ENCODE results near the gene ACOX3. TPM values are rescaled to one million over a fixed set of nuclear protein-coding genes. Genes with fewer than 3 reads are reported as not detected.

The ACOX3 gene
- total and polyA plus RNA-seq, 2 of the 8 experiments (the other 6 are each of a cell fraction or from before 2014, with no cell fraction given) = 2.5 to 9.9 TPM

DNA sequence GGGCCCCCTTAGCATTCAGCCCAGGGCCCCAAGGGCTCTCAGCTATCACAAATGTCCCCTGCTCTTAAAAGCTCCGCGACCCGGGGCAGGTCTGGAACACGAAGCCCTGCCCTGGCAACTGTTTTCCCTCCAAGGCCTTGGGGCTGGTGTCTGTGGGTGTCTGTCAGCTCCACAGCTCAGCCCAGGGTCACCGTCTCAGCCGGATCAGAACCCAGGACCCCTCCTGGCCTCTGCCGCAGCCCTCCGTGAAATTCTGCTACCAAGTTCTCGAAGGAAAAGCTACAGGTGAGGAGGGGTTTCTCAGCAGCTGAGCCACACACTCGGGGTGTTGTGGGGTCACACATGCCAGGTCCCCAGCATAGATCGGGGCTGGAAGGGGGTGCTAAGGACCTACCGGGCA is 61.2 kb downstream of the ACOX3 start:
- no peak overlapping the region for H2BK120ac ChIP-seq (replicated peaks; ENCODE audit: low read depth, low read length)
- no peak overlapping the region for H3K14ac ChIP-seq (ENCODE audit: insufficient read length)
- no peak overlapping the region for H3K4me3 ChIP-seq (ENCODE audit: extremely low read depth in 1 of 4, insufficient read depth in 2 of 4, low read depth in 3 of 4, low read length in 4 of 4)
- H2AFZ ChIP-seq (ENCODE audit: low read length) = no peak overlapping the region
- H3K27me3 ChIP-seq (replicated peaks in 1 of 4; ENCODE audit: control insufficient read depth in 3 of 4, extremely low read depth in 1 of 4, insufficient read depth in 3 of 4, low read length in 3 of 4) = no peaks in the 10 kb centered on the region
- H3K4ac ChIP-seq (replicated peaks; ENCODE audit: insufficient read length, low read depth, low read length) = no peak overlapping the region
- no peak for FAIRE-seq
- no peak overlapping the region for H4K8ac ChIP-seq (ENCODE audit: extremely low read depth, insufficient read depth, low read length)
- no peak overlapping the region for H2BK15ac ChIP-seq (ENCODE audit: low read length)
- H3K36me3 ChIP-seq (ENCODE audit: control insufficient read depth in 2 of 4, insufficient read depth in 4 of 4, low read length in 3 of 4) = no peaks in the 10 kb centered on the region
- H3K9ac ChIP-seq (replicated peaks in 1 of 4; ENCODE audit: extremely low read depth in 1 of 4, low read depth in 3 of 4, low read length in 3 of 4) = no peak overlapping the region
- no peak for DNase-seq (ENCODE audit: low read depth in 1 of 2, low spot score in 2 of 2)
- no peak overlapping the region for H3K56ac ChIP-seq (replicated peaks; ENCODE audit: insufficient read length, low read depth, low read length)
- H2AK5ac ChIP-seq (ENCODE audit: low read depth, low read length) = no peak overlapping the region
- H3K9me3 ChIP-seq (ENCODE audit: insufficient read depth in 2 of 2, low read depth in 1 of 2, low read length in 1 of 2) = no peaks in the 10 kb centered on the region
- H4K20me1 ChIP-seq (replicated peaks in 1 of 2; ENCODE audit: control insufficient read depth in 1 of 2, insufficient read depth in 2 of 2, low read length in 2 of 2) = peaks cover 0 to 6% of the 10 kb centered on the region in 2 experiments
- no peaks in the 10 kb centered on the region; the same call in 1 of the 2 replicates for H3K79me1 ChIP-seq (ENCODE audit: low read depth, low read length)
- ChIA-PET POLR2A (ENCODE audit: partially characterized antibody) (interaction anchor here (0.6 kb wide), 1 partner anchor 23 kb away, joined by 3 read pairs; no protein-coding TSS in a partner anchor), CTCF (ENCODE audit: partially characterized antibody) (interaction anchor here (0.8 to 5.2 kb wide), 8 partner anchors 10 to 203 kb away, joined by 3 to 30 read pairs (median 6); no protein-coding TSS in a partner anchor)
- H2BK20ac ChIP-seq (ENCODE audit: low read length) = no peak overlapping the region
- 89% methylated on average over 12 of the region's 12 CpGs; no CpG with 5 or more reads in 1 of the 2 experiments for WGBS, 2 experiments (ENCODE audit: extremely low coverage in 1 of 2, insufficient coverage in 1 of 2, insufficient read length in 1 of 2, insufficient replicate concordance in 2 of 2, low coverage in 1 of 2, low lambda C conversion rate in 2 of 2, missing lambda C conversion rate in 1 of 2)
- H3K4me2 ChIP-seq (ENCODE audit: insufficient read depth in 1 of 2, low read depth in 2 of 2, low read length in 2 of 2) = no peak overlapping the region
- no peak overlapping the region for H3K27ac ChIP-seq (ENCODE audit: low read depth, low read length)
- H4K5ac ChIP-seq (ENCODE audit: insufficient read length, low read depth, low read length) = no peak overlapping the region
- H3K4me1 ChIP-seq (replicated peaks in 1 of 4; ENCODE audit: control insufficient read depth in 3 of 4, insufficient read depth in 4 of 4, low read length in 3 of 4) = peaks cover 0 to 8% (median 2%) of the 10 kb centered on the region in 4 experiments; a peak in 3 of 7 replicates
- H3K18ac ChIP-seq (ENCODE audit: extremely low read depth, low read length) = no peak overlapping the region
- no peaks in the 10 kb centered on the region for H3K23me2 ChIP-seq (ENCODE audit: low read depth, low read length)
- H4K91ac ChIP-seq (replicated peaks; ENCODE audit: insufficient read length, low read length) = no peak overlapping the region
- H2BK12ac ChIP-seq (ENCODE audit: low read depth, low read length) = no peak overlapping the region
- H3K23ac ChIP-seq (ENCODE audit: insufficient read length) = no peak overlapping the region
- H2BK5ac ChIP-seq (ENCODE audit: low read depth, low read length) = no peak overlapping the region
- no peaks in the 10 kb centered on the region for H3K79me2 ChIP-seq (ENCODE audit: control insufficient read depth in 1 of 2, insufficient read depth in 2 of 2, low read length in 2 of 2)
- TF ChIP-seq, protein P1, sequence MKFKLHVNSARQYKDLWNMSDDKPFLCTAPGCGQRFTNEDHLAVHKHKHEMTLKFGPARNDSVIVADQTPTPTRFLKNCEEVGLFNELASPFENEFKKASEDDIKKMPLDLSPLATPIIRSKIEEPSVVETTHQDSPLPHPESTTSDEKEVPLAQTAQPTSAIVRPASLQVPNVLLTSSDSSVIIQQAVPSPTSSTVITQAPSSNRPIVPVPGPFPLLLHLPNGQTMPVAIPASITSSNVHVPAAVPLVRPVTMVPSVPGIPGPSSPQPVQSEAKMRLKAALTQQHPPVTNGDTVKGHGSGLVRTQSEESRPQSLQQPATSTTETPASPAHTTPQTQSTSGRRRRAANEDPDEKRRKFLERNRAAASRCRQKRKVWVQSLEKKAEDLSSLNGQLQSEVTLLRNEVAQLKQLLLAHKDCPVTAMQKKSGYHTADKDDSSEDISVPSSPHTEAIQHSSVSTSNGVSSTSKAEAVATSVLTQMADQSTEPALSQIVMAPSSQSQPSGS (IDR thresholded peaks at IDR 0.05; ENCODE audit: low read length) = no peak
- TF ChIP-seq POLR2AphosphoS5 (IDR thresholded peaks at IDR 0.05; ENCODE audit: low read depth, low read length) (no peak), NRF1 (IDR thresholded peaks at IDR 0.05; ENCODE audit: low read depth, low read length) (no peak), CEBPB (IDR thresholded peaks at IDR 0.05; ENCODE audit: low read depth, low read length) (no peak), TAF7 (optimal IDR thresholded peaks at IDR 0.05; ENCODE audit: borderline replicate concordance, low read depth, low read length) (no peak), MAFK (IDR thresholded peaks at IDR 0.05; ENCODE audit: low read depth, low read length) (no peak), TCF12 (IDR thresholded peaks at IDR 0.05; ENCODE audit: low read depth, low read length) (no peak), SUZ12 (IDR thresholded peaks at IDR 0.05; ENCODE audit: low read length) (no peak), KDM4A (IDR thresholded peaks at IDR 0.05; ENCODE audit: low read depth, low read length, severe bottlenecking) (no peak), JUND (IDR thresholded peaks at IDR 0.05; ENCODE audit: low read length) (no peak), MAX (IDR thresholded peaks at IDR 0.05) (no peak)
- TF ChIP-seq, protein P2, sequence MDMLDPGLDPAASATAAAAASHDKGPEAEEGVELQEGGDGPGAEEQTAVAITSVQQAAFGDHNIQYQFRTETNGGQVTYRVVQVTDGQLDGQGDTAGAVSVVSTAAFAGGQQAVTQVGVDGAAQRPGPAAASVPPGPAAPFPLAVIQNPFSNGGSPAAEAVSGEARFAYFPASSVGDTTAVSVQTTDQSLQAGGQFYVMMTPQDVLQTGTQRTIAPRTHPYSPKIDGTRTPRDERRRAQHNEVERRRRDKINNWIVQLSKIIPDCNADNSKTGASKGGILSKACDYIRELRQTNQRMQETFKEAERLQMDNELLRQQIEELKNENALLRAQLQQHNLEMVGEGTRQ (IDR thresholded peaks at IDR 0.05; ENCODE audit: low read length) = no peak
